ENCODE data around the gene GOLIM4.

Gene GOLIM4

DNA sequence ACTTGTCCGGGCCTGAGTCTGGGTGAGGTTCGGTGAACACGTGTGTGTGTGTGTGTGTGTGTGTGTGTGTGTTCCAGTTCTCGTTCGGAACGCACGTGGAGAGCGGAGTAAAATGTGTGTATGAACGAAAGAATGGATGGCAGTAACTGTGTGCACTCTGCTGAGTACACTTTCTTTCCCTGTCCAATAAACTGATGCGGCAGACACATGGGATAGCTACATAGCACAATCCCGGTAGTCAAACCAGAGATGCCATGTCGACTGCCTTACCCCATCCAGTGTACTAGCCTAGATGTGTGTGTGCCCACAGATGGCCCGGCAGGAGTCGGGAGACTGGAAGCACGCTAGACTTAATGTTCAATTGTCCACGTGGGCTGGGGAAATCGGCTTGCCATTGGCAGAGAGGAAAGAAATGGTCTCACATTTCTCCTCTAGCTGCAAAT lies 507 bp upstream of the GOLIM4 start:
- DNase-seq, result no peak

DNA sequence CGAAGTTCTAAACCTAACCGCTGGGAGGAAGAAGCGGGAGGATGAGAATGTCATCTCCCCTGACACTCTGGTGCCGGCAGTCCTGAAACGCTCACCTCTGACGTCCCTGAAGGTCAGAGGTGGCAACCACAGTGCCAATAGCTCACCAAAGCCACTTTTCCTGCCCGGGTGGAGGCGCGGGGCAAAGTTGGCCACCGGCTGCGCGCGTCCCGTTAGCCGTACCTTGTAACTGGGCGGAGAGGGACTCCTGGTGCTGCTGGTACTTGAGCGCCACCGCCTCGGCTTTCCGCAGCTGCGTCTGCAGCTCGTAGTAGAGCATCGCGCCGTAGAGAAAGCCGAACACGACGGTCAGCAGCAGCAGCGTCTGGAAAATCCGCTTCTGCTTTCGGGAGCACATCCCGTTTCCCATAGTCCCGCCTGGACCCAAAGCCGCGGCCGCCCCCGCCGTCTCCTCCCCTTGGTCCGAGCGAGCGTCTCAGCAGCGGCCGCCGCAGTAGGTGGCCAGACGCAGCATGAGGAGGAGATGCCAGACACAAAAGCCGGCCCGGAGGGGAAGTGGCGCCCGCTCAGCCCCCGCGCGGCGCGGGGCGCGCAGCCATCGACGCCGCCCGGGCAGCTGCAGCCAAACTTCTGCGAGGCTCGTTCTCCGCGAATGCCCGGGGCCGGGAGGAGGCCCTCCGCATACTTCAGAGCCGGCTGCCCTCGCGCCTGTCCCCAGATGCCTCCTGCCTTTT lies 680 bp downstream of the GOLIM4 start:
- peak; percentile 11 for DNase-seq

- DNase-seq, result peak; percentile 5
These were observed 1.2 kb downstream of the GOLIM4 start for GRCh38 chr3:168094580-168094876.

DNA sequence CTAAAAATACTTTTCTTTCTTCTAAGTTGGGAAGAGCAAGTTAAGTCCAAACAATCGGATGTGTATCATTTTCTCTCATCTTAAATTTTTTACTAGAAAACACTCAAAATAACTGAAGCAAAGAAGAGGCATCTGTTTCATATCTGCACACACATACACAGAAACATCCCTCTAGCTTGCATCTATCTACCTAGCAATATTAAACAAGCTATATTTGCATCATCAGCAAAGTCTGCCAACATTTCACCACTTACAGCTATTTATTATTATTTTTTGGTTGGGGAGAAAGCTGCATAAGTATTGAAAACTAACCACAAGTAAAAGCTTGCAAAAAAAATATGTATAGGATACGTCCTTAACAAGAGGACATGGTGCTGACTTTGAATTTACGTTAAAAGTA lies 1.9 kb downstream of the GOLIM4 start:
- no peak for DNase-seq

- no peak for DNase-seq
These were observed 2.5 kb downstream of the GOLIM4 start for GRCh38 chr3:168093229-168093628.

GRCh38 chr3:168091941-168092340 lies 3.8 kb downstream of the GOLIM4 start:
- DNase-seq, result no peak

- DNase-seq, result no peak
These were observed 4.3 kb downstream of the GOLIM4 start for GRCh38 chr3:168091302-168091858.

GRCh38 chr3:168090306-168091085 lies 5.2 kb downstream of the GOLIM4 start:
- DNase-seq, result no peak

DNA sequence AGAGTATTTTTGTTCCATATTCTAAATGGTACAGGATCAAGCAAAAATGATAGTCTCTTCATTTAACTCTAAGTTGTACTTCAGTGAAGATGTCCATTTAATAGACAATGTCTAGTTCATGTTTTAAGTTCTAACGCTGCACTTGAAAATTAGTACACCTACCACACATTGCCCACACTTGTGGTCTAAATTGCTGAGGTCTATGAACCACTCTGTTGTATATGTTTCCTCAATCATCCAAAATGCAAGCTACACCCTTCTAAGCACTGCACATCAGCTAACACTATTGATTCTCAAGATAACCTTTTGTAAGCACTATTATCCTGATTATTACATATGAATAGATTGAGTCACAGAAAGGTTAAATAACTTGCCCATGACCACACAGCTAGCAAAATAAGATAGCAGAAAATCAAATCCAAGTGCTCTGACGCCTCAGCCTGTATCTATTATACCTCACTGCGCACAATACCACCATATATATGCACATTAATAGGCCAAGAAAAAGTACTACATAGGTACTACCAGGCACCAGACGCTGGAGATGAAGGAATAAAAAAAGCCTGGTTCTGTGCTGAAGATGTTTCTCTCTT lies 6.4 kb downstream of the GOLIM4 start:
- no peak for DNase-seq

GRCh38 chr3:168088106-168088720 lies 7.5 kb downstream of the GOLIM4 start:
- DNase-seq, result no peak

DNA sequence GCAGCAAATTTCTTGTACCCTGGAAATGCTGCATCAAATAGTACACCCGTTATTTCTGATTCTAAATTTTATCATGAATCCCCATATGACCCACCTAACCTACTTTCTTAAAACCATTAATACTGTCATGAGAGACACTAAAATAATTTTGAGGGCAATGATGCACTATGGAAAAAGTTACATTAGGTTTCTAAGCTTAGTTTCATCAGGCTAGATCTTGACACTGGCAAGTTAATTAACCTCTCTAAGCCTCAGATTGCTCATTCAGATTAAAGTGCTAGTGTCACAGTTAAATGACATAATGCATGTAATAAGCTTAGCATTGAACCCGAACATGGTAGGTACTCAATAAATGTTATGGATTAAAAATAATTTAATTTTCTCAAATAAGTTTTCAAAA lies 8.2 kb downstream of the GOLIM4 start:
- no peak for DNase-seq

DNA sequence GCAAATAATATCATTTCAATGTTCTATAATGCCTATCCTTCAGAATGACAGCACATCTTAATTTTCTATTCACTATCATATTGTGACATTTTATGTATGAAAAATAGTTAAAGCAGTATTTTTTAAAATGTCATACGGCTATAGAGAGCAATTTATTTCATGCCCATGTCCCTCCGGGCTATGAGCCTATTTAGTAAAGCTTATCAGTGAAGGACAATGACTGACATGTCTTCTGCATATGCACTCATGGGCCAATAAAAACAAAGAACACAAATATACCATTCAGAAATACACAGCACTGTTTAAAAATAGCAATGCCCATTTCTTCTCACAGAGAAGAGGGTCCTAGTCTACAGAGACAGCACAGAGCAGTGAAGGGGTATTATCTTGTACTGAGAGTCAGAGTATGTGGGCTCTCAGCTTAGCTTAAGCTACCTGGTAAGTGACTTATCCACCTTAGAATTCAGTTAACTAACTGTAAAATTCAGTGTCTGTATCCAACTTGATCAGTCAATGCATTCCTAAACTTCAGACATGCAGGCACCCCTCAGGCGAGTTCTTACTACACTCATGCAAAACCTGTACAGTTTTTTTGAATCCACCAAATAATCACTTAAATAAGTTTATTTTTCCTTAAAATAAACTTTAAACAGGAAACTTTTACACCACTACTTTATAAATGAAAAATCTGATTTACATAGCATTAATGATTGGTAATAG lies 9.0 kb downstream of the GOLIM4 start:
- DNase-seq, result no peak

- no peak for DNase-seq
These were observed 10.1 kb downstream of the GOLIM4 start for GRCh38 chr3:168085491-168086119.

GRCh38 chr3:168083906-168084305 lies 11.8 kb downstream of the GOLIM4 start:
- no peak for DNase-seq

GRCh38 chr3:168081856-168082255 lies 13.9 kb downstream of the GOLIM4 start:
- no peak for DNase-seq

DNA sequence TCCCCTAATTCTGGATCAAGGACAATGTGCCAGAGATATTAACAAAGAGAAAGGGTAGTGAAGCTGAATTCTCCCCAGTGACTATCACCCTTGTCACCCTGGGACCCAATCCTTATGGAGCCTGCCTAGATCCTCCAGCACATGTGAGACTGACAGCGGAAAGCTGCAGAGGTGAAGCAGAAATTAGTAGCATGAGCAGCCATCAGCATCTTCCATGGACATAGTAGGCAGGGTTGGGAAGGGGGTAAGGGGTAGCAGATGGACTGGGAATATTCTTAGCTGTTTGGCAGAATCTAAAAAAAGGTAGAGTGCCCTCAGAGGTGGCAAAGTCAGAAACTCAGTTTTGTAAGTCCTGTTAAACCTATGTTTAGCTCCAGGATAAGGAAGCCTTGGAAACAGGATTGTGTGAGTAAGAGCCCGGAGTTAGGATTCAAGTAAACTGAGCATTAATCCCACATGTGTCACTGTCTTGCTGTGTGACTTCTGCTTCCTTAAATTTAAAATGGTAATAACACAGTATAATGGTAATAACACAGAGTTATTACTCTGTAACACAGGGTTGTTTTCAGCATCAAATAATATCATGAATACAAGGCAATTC lies 14.5 kb downstream of the GOLIM4 start:
- DNase-seq, result no peak

DNA sequence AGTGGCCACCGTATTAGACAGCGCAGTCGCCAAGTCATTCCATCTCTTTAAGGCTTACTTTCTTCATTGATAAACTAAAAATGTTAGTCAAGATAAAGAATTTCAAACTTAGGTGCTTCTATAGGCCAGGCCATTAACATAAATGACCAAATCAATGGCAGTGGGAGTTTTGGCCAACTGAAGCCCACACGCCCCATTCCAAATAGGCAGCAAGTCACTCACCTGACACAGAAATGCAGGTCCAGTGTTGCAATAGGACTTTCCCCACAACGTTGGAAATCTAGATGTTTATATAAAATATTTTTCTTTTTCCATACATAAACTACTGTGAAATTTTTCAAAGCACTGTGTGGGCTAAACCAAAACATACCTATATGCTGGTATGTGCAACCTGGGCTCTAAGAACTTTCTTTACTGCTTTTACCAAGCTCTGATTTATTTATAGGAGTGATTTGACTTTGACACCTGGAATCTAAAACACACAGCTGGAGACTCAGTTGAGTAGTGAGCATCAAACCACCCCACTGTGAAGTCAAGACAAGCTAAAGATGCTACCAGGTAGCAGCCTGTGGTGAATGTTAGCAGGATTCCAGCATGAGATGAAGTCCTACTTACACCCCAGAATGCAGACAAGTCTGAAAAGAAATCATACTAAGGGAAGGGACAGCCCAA lies 15.1 kb downstream of the GOLIM4 start:
- DNase-seq, result no peak

GRCh38 chr3:168080022-168080421 lies 15.7 kb downstream of the GOLIM4 start:
- DNase-seq, result no peak

DNA sequence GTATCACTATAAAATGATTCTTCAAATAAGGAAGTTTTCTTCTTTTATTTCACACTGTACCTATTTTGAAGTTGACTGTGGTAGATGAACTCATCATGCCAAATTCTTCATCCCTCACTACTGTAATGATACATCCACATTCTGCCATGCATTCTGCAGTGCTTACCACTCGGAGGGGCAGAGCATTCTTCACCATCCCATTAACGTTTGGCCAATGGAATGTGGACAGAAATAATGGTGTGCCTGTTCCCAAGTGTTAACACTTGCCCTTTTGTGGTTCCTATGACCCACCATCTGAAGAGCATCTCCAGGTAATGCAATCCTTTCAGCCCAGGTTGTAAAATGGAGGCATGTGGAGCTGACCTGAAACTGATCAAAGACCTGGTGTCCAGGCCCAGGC lies 18.6 kb downstream of the GOLIM4 start:
- DNase-seq, result no peak

DNA sequence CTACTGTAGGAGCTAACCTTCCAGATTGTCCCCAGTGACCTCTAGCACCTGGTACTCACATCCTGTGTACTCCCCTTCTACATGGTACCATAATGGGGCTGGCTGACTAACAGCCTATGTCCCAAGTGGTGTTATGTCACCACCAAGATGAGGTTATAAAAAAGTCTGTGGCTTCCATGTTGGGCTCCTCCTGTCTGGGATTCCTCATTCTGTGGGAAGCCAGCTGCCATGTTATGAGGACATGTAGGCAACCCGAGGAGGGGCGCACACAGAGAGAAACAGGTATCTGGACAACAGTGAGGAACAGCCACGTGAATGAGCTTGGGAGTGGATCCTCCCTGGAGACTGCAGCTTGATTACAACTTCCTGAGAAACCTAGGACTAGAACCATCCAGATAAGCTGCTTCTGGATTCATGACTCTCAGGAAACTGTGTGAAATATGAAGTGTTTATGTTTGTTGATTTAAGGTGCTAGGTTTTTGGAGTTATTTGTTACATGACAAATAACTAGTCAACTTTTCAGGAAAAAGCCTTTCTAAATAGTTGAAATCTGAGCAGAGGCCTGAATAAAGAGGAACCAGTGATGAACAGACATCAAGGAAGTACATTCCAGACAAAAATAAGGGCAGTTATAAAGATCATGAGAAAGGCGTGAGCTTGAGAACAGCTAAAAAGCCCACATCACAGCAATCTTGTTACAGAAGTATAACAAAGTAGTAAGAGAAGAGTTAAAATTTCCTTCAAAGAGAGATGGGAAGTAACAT lies 21.7 kb downstream of the GOLIM4 start:
- no peak for DNase-seq

- DNase-seq, result no peak
These were observed 23.4 kb downstream of the GOLIM4 start for GRCh38 chr3:168072323-168072650.

All from CD4-positive, alpha-beta T cell treated with Interleukin-17A for 4 hours (primary cell).